Measurements from ENCODE around the gene LIX1L.

The LIX1L gene

GRCh38 chr1:145959333-145959732, 1.5 kb upstream of the LIX1L start:
- H3K27ac ChIP-seq, result no peak overlapping the region
- H3K4me3 ChIP-seq (ENCODE audit: low read depth in 1 of 2, low read length in 1 of 2), result no peak overlapping the region
- peaks cover 74 to 84% of the 10 kb centered on the region in 2 experiments for H3K4me1 ChIP-seq (ENCODE audit: control insufficient read depth in 1 of 2, insufficient read depth in 1 of 2, low read depth in 1 of 2, low read length in 1 of 2)
- peaks cover 47% of the 10 kb centered on the region for H3K27me3 ChIP-seq
- no peak for TF ChIP-seq CTCF (IDR thresholded peaks at IDR 0.05)
- H3K36me3 ChIP-seq, result no peaks in the 10 kb centered on the region
- no peaks in the 10 kb centered on the region for H3K9me3 ChIP-seq

- no peaks in the 10 kb centered on the region for H3K9me3 ChIP-seq
- no peak overlapping the region for H3K27ac ChIP-seq
- TF ChIP-seq CTCF (IDR thresholded peaks at IDR 0.05), result no peak
- H3K4me3 ChIP-seq (ENCODE audit: low read depth in 1 of 2, low read length in 1 of 2), result no peak overlapping the region
- H3K36me3 ChIP-seq, result no peaks in the 10 kb centered on the region
- H3K27me3 ChIP-seq, result peaks cover 47% of the 10 kb centered on the region
- peaks cover 68 to 79% of the 10 kb centered on the region in 2 experiments for H3K4me1 ChIP-seq (ENCODE audit: control insufficient read depth in 1 of 2, insufficient read depth in 1 of 2, low read depth in 1 of 2, low read length in 1 of 2)
Measured at GRCh38 chr1:145958734-145959133, 917 bp upstream of the LIX1L start.

GRCh38 chr1:145956781-145957442, 905 bp downstream of the LIX1L start:
- TF ChIP-seq CTCF (IDR thresholded peaks at IDR 0.05), result no peak
- peak overlapping the region; percentile 72 to 74 for H3K4me3 ChIP-seq (ENCODE audit: low read depth in 1 of 2, low read length in 1 of 2)
- peaks cover 52 to 60% of the 10 kb centered on the region in 2 experiments for H3K4me1 ChIP-seq (ENCODE audit: control insufficient read depth in 1 of 2, insufficient read depth in 1 of 2, low read depth in 1 of 2, low read length in 1 of 2)
- no peaks in the 10 kb centered on the region for H3K36me3 ChIP-seq
- H3K27me3 ChIP-seq, result peaks cover 29% of the 10 kb centered on the region
- no peaks in the 10 kb centered on the region for H3K9me3 ChIP-seq
- H3K27ac ChIP-seq, result peak overlapping the region; percentile 79

- peaks cover 46 to 55% of the 10 kb centered on the region in 2 experiments for H3K4me1 ChIP-seq (ENCODE audit: control insufficient read depth in 1 of 2, insufficient read depth in 1 of 2, low read depth in 1 of 2, low read length in 1 of 2)
- no peak overlapping the region for H3K27ac ChIP-seq
- peak overlapping the region in 1 of 2 experiments; percentile 72 for H3K4me3 ChIP-seq (ENCODE audit: low read depth in 1 of 2, low read length in 1 of 2)
- H3K27me3 ChIP-seq, result peaks cover 24% of the 10 kb centered on the region
- H3K9me3 ChIP-seq, result no peaks in the 10 kb centered on the region
- no peak for TF ChIP-seq CTCF (IDR thresholded peaks at IDR 0.05)
- no peaks in the 10 kb centered on the region for H3K36me3 ChIP-seq
Measured at GRCh38 chr1:145956361-145956760, 1.5 kb downstream of the LIX1L start.

- Histone ChIP-seq H3K36me3 (no peaks in the 10 kb centered on the region), H3K4me3 (ENCODE audit: low read depth in 1 of 2, low read length in 1 of 2) (no peak overlapping the region), H3K27ac (no peak overlapping the region), H3K4me1 (ENCODE audit: control insufficient read depth in 1 of 2, insufficient read depth in 1 of 2, low read depth in 1 of 2, low read length in 1 of 2) (peaks cover 37 to 46% of the 10 kb centered on the region in 2 experiments), H3K27me3 (peaks cover 14% of the 10 kb centered on the region), H3K9me3 (no peaks in the 10 kb centered on the region)
- no peak for TF ChIP-seq CTCF (IDR thresholded peaks at IDR 0.05)
Measured at GRCh38 chr1:145955436-145955835, 2.4 kb downstream of the LIX1L start.
